Erythroblast (primary cell): ENCODE measurements around the gene LHFPL3.

ENCODE experiments used
- GATA1 ChIP-seq: IDR thresholded peaks from 2 replicates; pipeline ENCODE4 v1.6.1; 2011; ENCODE audit warnings: low read depth, mild to moderate bottlenecking, control low read depth, low read length, moderate library complexity
- POLR2A ChIP-seq: IDR thresholded peaks from 2 replicates; pipeline ENCODE4 v1.6.1; 2011; ENCODE audit warnings: mild to moderate bottlenecking, low read length

GRCh38 chr7:104358446-104359132 lies 30.2 kb downstream of the LHFPL3 start:
- no peak for TF ChIP-seq POLR2A
- no peak for TF ChIP-seq GATA1
